ENCODE results near the gene ZMYND19. TPM values are rescaled to one million over a fixed set of nuclear protein-coding genes. Genes with fewer than 3 reads are reported as not detected.
A peak's percentile ranks its signal among the peaks of the same experiment; 100 is the strongest.
"Not testable (repeated sequence)": the region's sequence is repeated elsewhere in the genome, so short reads cannot be mapped to it uniquely, and the experiment has no call there.

The ZMYND19 gene
- 66.3 and 92.1 TPM in 2 replicates for total RNA-seq (2014; rRNA removed; shearing (Covaris generic))

DNA sequence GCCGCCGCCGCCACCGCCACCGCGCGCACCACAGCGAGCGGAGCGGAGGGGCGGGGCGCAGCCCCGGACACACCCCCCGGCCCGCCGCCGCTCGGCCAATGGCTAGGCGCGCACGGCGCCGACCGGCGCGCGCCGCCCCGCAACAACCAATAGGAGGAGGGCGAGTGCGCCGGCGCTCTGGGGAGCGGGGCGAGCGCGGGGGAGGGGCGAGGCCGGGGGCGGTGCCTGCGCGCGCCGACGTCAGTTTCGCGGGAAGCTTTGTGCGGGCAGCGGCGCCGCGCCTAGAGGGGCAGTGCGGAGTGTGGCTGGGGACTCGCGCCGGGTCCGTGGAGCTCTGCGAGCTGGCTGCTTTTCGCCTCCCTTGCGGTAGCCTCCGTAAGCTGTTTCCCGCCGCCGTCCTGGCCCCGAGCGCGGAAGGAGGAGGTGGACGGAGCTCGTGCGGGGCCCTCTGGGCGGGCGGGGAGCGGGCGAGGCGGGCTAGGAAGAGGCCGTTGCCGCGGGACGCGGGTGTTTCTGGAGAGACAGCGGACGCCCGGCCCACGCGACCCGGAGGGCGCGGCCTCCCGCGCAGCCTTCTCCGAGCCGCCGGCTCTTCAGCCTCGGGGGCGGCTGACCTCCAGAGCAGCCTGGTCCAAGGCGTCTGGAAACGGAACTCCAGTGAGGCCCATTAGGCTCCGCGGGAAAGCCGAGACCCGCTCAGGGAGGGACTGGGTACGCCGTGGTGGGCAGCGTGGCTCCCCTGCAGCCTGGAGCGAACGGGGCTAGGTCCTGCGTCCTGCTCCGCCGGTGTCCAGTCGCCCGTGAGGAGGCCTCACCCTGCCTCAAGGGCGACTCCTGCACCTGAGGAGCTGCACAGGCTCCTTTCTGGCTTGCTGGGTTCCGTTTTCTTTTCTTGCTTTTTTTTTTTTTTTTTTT, at the start of gene ZMYND19:
Gene ZMYND19, minus strand, starts transcription at position 44 of the 915 bp plus-strand sequence. CDS start 249 bp downstream, outside the sequence.
- peaks cover 3% of the 10 kb centered on the region for H3K27me3 ChIP-seq (ENCODE audit: control insufficient read depth, insufficient read depth, low read length)
- H3K4me3 ChIP-seq (ENCODE audit: insufficient read depth, low read depth, low read length): peak within 1 kb of the TSS; percentile 82
- DNase-seq: peak; percentile 100
- peaks cover 23% of the 10 kb centered on the region for H3K36me3 ChIP-seq (replicated peaks; ENCODE audit: control insufficient read depth, insufficient read depth, low read length)

DNA sequence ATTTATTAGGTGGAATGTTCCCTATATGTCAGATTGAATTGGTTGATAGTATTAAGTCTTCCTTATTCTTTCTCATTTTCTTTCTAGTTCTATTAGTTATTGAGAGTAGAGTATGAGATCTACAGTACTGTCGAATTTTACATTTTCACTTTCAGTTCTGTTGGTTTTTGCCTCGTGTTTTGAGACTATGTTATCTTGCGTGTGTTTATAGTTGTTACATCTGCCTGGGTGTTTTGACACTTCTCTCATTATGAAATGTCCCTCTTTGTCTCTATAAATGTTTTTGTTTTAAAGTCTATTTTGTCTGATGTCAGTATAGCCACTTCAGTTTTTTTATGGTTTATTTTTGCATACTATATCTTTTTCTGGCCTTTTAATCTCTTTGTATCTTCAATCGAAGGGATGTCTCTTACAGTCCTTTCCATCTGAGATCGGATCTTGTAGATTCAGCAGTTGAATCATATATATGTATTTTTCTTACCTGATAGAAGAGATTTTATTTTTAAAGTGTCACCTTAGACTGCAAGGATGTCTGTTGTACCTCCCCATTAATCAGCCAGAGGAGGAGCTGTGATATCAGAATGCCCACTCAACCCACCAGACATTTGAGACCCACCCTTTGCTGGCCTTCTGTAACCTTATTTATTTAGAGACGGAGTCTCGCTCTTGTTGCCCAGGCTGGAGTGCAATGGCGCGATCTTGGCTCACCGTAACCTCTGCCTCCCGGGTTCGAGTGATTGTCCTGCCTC, 49.2 kb upstream of the ZMYND19 start:
- Histone ChIP-seq H3K27me3 (ENCODE audit: control insufficient read depth, insufficient read depth, low read length) (no peaks in the 10 kb centered on the region), H3K4me3 (ENCODE audit: insufficient read depth, low read depth, low read length) (no peak overlapping the region), H3K36me3 (replicated peaks; ENCODE audit: control insufficient read depth, insufficient read depth, low read length) (peaks cover 1% of the 10 kb centered on the region; the same call in 1 of the 2 replicates)
- no peak for DNase-seq

DNA sequence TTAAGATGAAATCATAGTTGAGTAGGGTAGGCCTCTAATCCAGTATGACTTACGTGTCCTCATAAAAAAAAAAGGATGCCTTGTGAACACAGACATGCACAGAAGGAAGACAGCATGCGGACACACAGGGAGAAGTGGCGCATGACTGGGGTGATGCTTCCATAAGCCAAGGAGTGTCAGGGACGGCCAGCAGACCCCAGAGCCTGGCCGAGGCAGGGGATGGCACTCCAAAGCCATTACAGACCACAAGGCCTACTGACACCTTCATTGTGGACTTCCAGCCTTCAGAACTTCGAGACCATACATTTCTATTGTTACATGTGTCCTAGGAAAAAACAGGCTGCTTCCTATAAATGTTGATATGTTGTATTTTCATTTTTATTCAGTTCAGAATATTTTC, 48.4 kb upstream of the ZMYND19 start:
- H3K4me3 ChIP-seq (ENCODE audit: insufficient read depth, low read depth, low read length): no peak overlapping the region
- no peaks in the 10 kb centered on the region for H3K27me3 ChIP-seq (ENCODE audit: control insufficient read depth, insufficient read depth, low read length)
- DNase-seq: no peak
- H3K36me3 ChIP-seq (replicated peaks; ENCODE audit: control insufficient read depth, insufficient read depth, low read length): peaks cover 1% of the 10 kb centered on the region; the same call in 1 of the 2 replicates

DNA sequence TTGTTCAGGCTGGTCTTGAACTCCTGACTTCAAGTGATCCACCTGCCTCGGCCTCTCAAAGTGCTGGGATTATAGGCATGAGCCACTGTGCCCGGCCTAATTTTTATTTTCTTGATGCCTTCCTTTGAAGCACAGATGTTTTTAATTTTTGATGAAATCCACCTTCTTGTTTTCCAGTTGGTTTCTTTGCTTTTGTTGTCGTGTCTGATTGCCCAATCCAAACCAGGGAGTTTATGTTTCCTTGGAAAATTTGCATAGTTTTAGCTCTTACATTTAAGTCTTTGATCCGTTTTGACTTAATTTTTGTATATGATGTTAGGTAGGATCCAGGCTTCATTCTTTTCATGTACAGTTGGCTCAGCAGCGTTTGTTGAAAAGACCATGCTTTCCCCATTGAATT, 43.7 kb upstream of the ZMYND19 start:
- DNase-seq: no peak

DNA sequence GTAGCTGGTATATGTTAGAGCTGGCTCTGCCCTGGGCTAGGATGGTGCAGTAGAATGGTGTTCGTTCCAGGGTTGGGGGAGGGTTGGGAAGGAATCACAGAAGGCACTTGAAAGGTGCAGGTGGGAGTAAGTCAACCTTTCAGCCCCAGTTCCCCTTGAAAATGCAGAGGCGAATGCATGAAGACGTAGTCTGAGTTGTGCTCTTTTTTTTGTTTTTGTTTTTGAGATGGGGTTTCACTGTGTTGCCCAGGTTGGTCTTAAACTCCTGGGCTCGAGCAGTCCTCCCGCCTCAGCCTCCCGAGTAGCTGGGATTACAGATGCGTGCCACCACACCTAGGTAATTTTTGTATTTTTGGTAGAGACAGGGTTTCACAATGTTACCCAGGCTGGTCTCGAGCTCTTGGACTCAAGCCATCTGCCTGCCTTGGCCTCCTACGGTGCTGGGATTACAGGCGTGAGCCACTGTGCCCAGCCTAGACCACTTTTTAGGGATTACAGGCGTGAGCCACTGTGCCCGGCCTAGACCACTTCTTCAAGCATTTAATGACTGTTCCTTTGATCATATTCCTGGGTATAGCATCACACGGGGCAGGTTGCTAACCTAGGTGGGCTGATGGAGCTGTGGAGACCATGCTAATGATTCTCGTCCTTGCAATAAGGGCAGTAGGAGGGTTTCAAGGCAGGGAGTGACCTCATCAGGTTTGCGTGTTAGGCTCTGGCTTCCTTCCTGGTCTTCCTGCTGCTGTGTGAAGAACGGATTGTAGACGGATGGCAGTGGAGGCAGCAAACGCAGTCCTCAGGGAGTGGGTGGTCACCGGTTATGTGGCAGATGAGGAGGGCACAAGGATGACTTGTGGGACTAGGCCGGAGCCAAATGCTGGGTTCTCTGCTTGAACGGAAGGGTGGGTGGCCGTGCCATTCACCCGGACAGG, 42.2 kb upstream of the ZMYND19 start:
- DNase-seq: no peak
- Histone ChIP-seq H3K36me3 (replicated peaks; ENCODE audit: control insufficient read depth, insufficient read depth, low read length) (no peaks in the 10 kb centered on the region), H3K4me3 (ENCODE audit: insufficient read depth, low read depth, low read length) (no peak overlapping the region), H3K27me3 (ENCODE audit: control insufficient read depth, insufficient read depth, low read length) (no peaks in the 10 kb centered on the region)

More for the DNA sequence above, 43.7 kb upstream of the ZMYND19 start:
- Histone ChIP-seq H3K27me3 (ENCODE audit: control insufficient read depth, insufficient read depth, low read length) (no peaks in the 10 kb centered on the region), H3K36me3 (replicated peaks; ENCODE audit: control insufficient read depth, insufficient read depth, low read length) (no peaks in the 10 kb centered on the region), H3K4me3 (ENCODE audit: insufficient read depth, low read depth, low read length) (no peak overlapping the region)

DNA sequence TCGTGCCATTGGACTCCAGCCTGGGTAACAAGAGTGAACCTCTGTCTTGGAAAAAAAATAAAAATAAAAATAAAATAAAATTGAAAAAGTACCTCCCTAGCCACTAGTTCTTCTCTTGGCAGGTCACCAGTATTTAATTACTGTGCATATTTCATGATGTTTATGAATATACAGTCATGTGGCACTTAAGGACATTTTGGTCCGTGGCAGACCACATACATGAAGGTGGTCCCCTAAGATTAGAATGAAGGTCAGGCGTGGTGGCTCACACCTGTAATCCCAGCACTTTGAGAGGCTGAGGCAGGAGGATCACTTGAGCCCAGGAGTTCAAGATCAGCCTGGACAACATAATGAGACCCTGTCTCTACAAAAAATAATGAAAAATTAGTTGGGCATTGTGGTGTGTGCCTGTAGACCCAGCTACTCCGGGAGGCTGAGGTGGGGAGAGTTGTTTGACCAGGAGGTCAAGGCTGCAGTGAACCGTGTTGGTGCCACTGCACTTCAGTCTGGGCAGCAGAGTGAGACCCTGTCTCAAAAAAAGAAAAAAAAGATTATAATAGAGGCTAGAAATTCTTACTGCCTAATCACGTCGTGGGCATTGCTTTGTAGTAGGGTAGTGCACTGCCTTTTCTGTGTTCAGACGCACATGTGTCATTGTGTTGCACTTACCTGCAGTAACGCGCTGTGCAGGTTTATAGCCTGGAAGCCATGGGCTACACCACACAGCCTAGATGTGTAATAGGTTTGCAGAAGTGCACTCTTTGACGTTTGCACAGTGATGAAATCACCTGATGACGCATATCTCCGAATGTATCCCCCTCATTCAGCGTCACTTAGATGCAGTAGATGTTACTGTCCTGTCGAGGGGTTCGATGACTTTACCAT, 41.3 kb upstream of the ZMYND19 start:
- Histone ChIP-seq H3K36me3 (replicated peaks; ENCODE audit: control insufficient read depth, insufficient read depth, low read length) (no peaks in the 10 kb centered on the region), H3K27me3 (ENCODE audit: control insufficient read depth, insufficient read depth, low read length) (no peaks in the 10 kb centered on the region), H3K4me3 (ENCODE audit: insufficient read depth, low read depth, low read length) (no peak overlapping the region)
- DNase-seq: no peak

DNA sequence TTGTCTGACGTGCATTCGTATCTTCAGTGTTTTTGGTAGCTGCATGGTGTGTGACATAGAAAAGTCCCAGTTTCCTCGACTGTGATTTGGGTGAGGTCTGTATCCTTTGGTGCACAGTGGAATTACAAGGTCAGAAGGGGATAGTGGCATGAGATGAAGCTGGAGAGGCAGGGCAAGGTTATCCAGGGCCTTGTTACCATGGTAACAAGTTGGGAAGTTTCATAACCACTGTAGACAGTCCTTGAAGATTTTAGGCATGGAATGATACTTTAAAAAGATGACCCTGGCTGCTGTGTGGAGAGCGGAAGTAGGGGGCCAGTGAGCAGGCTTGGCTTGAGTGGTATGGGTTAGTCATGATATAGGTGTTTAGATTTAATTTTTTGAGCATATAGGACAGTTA, 40.4 kb upstream of the ZMYND19 start:
- DNase-seq: no peak
- no peaks in the 10 kb centered on the region for H3K27me3 ChIP-seq (ENCODE audit: control insufficient read depth, insufficient read depth, low read length)
- H3K36me3 ChIP-seq (replicated peaks; ENCODE audit: control insufficient read depth, insufficient read depth, low read length): no peaks in the 10 kb centered on the region
- H3K4me3 ChIP-seq (ENCODE audit: insufficient read depth, low read depth, low read length): no peak overlapping the region

DNA sequence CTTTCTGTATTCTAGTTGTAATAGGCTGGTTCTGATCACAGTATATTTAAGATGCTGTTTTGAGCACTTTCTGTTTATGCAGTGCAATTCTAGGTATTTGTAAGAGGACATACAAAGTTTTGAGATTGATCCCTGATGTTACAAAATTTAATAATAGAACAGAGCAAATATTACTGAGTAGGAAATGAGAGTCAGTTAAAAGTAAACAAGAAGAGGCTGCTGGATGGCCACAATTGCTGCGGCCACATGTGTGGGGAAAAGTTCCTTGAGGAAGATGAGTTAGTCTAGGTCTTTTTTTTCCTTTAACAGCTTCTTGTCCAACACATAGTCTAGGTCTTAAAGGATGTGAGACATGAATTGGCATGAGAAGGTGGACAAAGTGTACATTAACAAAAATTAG, 39.8 kb upstream of the ZMYND19 start:
- no peak overlapping the region for H3K4me3 ChIP-seq (ENCODE audit: insufficient read depth, low read depth, low read length)
- DNase-seq: no peak
- H3K27me3 ChIP-seq (ENCODE audit: control insufficient read depth, insufficient read depth, low read length): no peaks in the 10 kb centered on the region
- no peaks in the 10 kb centered on the region for H3K36me3 ChIP-seq (replicated peaks; ENCODE audit: control insufficient read depth, insufficient read depth, low read length)

DNA sequence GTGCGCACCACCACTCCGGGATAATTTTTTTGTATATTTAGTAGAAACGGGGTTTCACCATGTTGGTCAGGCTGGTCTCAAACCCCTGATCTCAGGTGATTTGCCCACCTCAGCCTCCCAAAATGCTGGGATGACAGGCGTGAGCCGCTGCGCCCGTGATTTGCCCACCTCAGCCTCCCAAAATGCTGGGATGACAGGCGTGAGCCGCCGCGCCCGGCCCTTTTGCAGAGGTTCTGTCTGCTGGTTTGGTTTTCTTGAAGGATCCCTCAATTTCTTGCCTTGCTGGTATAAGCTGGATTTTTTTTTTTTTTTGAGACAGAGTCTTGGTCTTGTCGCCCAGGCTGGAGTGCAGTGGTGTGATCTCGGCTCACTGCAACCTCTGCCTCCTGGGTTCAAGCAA, 37.1 kb upstream of the ZMYND19 start:
- DNase-seq; H3K36me3 ChIP-seq (replicated peaks; ENCODE audit: control insufficient read depth, insufficient read depth, low read length); H3K4me3 ChIP-seq (ENCODE audit: insufficient read depth, low read depth, low read length); H3K27me3 ChIP-seq (ENCODE audit: control insufficient read depth, insufficient read depth, low read length): not testable (repeated sequence)

DNA sequence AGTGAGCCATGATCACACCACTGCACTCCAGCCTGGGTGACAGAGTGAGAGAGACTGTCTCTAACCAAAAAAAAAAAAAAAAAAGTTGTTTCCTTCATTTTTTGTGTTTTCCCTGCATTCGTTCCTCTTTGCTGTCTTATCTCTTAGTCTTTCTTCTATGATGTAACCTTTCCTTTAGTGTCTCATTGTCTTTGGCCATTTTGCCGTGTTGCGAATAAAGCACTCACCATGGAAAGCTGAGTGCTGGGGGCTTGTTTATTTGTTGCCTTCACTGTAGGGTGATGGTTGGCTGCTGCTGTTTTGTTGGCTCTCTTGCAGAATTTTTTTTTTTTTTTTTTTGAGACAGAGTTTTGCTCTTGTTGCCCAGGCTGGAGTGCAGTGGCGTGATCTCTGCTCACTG, 36.2 kb upstream of the ZMYND19 start:
- Histone ChIP-seq H3K27me3 (ENCODE audit: control insufficient read depth, insufficient read depth, low read length) (no peaks in the 10 kb centered on the region), H3K4me3 (ENCODE audit: insufficient read depth, low read depth, low read length) (no peak overlapping the region), H3K36me3 (replicated peaks; ENCODE audit: control insufficient read depth, insufficient read depth, low read length) (no peaks in the 10 kb centered on the region)
- no peak for DNase-seq

DNA sequence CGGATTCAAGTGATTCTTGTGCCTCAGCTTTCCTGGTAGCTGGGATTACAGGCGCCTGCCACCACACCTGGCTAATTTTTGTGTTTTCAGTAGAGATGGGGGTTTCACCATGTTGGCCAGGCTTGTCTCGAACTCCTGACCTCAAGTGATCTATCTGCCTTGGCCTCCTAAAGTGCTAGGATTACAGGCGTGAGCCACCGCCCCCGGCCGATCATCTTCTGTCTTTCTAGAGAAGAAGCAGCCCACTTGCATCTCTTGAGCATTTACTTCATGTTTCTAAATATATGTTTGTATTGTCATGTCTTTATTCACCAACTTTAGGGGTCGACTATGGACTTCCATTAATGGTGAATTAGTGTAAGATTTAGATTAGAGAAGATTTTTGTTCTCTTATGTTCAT, 31.9 kb upstream of the ZMYND19 start:
- not testable (repeated sequence) for H3K4me3 ChIP-seq (ENCODE audit: insufficient read depth, low read depth, low read length); DNase-seq; H3K27me3 ChIP-seq (ENCODE audit: control insufficient read depth, insufficient read depth, low read length); H3K36me3 ChIP-seq (replicated peaks; ENCODE audit: control insufficient read depth, insufficient read depth, low read length)

DNA sequence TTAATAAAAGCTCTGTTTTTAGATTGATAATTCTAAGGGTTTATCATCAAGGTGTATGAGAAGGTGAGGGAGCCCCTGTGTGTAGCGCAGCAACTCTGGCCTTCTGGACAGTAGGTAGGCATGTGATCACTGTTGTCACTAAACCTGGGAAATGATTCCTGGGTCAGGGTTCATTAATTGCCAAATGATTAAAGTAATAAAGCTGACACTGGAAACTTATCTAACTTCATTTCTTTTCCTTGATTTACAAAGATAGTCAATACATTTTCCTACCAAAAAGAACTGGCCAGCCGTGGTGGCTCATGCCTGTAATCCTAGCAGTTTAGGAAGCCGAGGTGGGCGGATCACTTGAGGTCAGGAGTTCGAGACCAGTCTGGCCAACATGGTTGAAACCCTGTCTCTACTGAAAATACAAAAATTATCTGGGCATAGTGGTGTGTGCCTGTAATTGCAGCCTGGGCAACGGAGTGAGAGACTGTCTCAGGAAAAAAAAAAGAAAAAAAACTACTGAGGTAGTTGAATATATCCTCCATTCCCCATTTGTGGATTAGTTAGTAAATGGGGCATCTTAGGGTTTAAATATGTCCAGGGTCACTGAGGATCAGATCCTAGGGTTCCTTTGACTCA, 30.9 kb upstream of the ZMYND19 start:
- Histone ChIP-seq H3K4me3 (ENCODE audit: insufficient read depth, low read depth, low read length) (no peak overlapping the region), H3K36me3 (replicated peaks; ENCODE audit: control insufficient read depth, insufficient read depth, low read length) (peaks cover 8% of the 10 kb centered on the region; the same call in 1 of the 2 replicates), H3K27me3 (ENCODE audit: control insufficient read depth, insufficient read depth, low read length) (no peaks in the 10 kb centered on the region)
- no peak for DNase-seq

DNA sequence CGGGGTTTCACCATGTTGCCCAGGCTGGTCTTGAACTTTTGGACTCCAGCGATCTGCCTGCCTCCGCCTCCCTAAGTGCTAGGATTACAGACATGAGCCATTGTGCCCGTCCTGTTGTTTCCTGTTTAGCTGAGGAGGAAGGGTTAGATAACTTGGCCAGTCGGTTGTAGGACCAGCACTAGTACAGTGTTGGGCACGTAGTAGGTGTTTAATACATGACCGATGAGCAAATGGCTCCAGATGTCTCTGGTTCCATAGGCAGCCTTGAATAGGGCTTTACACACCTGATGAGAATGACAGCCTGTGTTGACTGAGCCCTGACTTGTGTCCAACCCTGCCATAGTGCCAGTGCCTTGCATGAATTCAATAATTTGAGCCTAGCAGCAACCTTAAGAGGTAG, 30.3 kb upstream of the ZMYND19 start:
- no peak overlapping the region for H3K4me3 ChIP-seq (ENCODE audit: insufficient read depth, low read depth, low read length)

More for the DNA sequence above, 30.3 kb upstream of the ZMYND19 start:
- DNase-seq: no peak
- Histone ChIP-seq H3K27me3 (ENCODE audit: control insufficient read depth, insufficient read depth, low read length) (no peaks in the 10 kb centered on the region), H3K36me3 (replicated peaks; ENCODE audit: control insufficient read depth, insufficient read depth, low read length) (peaks cover 8% of the 10 kb centered on the region; the same call in 1 of the 2 replicates)
